Measurements from ENCODE around the gene CNTFR. TPM values are rescaled to one million over a fixed set of nuclear protein-coding genes. Genes with fewer than 3 reads are reported as not detected.

CNTFR gene
- total RNA-seq, 1 donor from 2014 or later: 4.7 TPM

- no peak overlapping the region for H3K27ac ChIP-seq
- intact Hi-C loops (cut with DNase I): no loop called here
- peaks cover 3% of the 10 kb centered on the region for H3K27me3 ChIP-seq
- H3K36me3 ChIP-seq: no peaks in the 10 kb centered on the region
- no peaks in the 10 kb centered on the region for H3K9me3 ChIP-seq
- no peak for DNase-seq (ENCODE audit: low spot score in 2 of 2)
- peaks cover 0 to 5% of the 10 kb centered on the region in 2 donors for H3K4me1 ChIP-seq
- TF ChIP-seq CTCF (IDR thresholded peaks at IDR 0.05): no peak
- H3K4me3 ChIP-seq: no peak overlapping the region
These were observed 15.0 kb downstream of the CNTFR start for GRCh38 chr9:34574571-34574970.

GRCh38 chr9:34573599-34574325 lies 15.8 kb downstream of the CNTFR start:
- no peaks in the 10 kb centered on the region for H3K36me3 ChIP-seq
- intact Hi-C loops (cut with DNase I): no loop called here
- no peak overlapping the region for H3K27ac ChIP-seq
- DNase-seq (ENCODE audit: low spot score in 2 of 2): no peak
- peaks cover 0 to 5% of the 10 kb centered on the region in 2 donors for H3K4me1 ChIP-seq
- TF ChIP-seq CTCF (IDR thresholded peaks at IDR 0.05): no peak
- peaks cover 3% of the 10 kb centered on the region for H3K27me3 ChIP-seq
- H3K9me3 ChIP-seq: no peaks in the 10 kb centered on the region
- H3K4me3 ChIP-seq: no peak overlapping the region

- Histone ChIP-seq H3K9me3 (no peaks in the 10 kb centered on the region), H3K27ac (no peak overlapping the region), H3K36me3 (no peaks in the 10 kb centered on the region), H3K27me3 (peaks cover 2% of the 10 kb centered on the region), H3K4me1 (no peaks in the 10 kb centered on the region), H3K4me3 (no peak overlapping the region)
- DNase-seq (ENCODE audit: low spot score in 2 of 2): no peak
- no peak for TF ChIP-seq CTCF (IDR thresholded peaks at IDR 0.05)
- intact Hi-C loops (cut with DNase I): no loop called here
These were observed 16.9 kb downstream of the CNTFR start for GRCh38 chr9:34572628-34573027.

GRCh38 chr9:34572092-34572491 lies 17.4 kb downstream of the CNTFR start:
- Histone ChIP-seq H3K36me3 (no peaks in the 10 kb centered on the region), H3K4me1 (no peaks in the 10 kb centered on the region), H3K27me3 (no peaks in the 10 kb centered on the region), H3K27ac (no peak overlapping the region), H3K4me3 (no peak overlapping the region), H3K9me3 (no peaks in the 10 kb centered on the region)
- no peak for DNase-seq (ENCODE audit: low spot score in 2 of 2)
- intact Hi-C loops (cut with DNase I): no loop called here
- no peak for TF ChIP-seq CTCF (IDR thresholded peaks at IDR 0.05)

- DNase-seq (ENCODE audit: low spot score in 2 of 2): no peak
- intact Hi-C loops (cut with DNase I): no loop called here
- H3K9me3 ChIP-seq: no peaks in the 10 kb centered on the region
- H3K27me3 ChIP-seq: no peaks in the 10 kb centered on the region
- no peaks in the 10 kb centered on the region for H3K4me1 ChIP-seq
- H3K36me3 ChIP-seq: no peaks in the 10 kb centered on the region
- H3K27ac ChIP-seq: no peak overlapping the region
- H3K4me3 ChIP-seq: no peak overlapping the region
- no peak for TF ChIP-seq CTCF (IDR thresholded peaks at IDR 0.05)
These were observed 18.1 kb downstream of the CNTFR start for GRCh38 chr9:34571481-34571810.
